Measurements from ENCODE around the gene GPALPP1.

GPALPP1 gene

DNA sequence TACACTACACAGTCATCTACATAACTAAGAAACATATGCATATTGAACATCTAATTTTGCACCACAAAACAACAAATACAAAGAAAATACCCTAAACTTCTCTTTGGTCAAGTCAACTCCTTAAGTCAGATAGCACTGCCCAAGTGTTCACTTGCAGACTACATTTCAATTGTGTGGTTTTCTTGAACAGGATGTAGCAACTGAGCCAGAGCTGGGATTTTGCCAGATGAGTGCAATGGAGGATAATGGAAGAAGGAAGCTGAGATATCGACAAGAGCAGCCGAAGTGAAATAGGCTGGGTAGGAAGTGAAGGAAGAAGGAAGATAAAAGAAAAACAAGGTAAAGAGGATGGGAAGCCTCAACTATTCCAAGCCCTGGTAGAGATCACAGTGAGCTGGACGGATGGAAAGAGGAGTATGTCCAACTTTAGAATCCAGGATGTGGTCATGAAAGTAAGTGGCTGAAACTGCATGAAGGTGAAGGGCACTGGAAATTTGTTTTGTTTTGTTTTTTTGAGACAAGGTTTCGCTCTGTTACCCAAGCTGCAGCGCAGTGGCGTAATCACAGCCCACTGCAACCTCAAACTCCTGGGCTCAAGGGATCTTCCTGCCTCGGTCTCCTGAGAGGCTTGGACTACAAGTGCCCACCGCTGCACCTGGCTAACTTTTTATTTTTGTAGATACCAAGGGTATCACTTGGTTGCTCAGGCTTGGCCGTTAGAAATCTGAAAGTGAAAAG, 15.1 kb upstream of the GPALPP1 start:
- in situ Hi-C loops (cut with MboI; ENCODE audit: low pct_unique_long_range_greater_than_20kb, low sequenced_read_pairs, unreplicated experiment), result loop anchor here (10.0 kb wide), 1 partner anchor 489 kb away; no protein-coding TSS in a partner anchor
- no peak for TF ChIP-seq CTCF (IDR thresholded peaks at IDR 0.05; ENCODE audit: extremely low read depth, insufficient read depth, missing control alignments)
- no peak for DNase-seq (ENCODE audit: low spot score)

DNA sequence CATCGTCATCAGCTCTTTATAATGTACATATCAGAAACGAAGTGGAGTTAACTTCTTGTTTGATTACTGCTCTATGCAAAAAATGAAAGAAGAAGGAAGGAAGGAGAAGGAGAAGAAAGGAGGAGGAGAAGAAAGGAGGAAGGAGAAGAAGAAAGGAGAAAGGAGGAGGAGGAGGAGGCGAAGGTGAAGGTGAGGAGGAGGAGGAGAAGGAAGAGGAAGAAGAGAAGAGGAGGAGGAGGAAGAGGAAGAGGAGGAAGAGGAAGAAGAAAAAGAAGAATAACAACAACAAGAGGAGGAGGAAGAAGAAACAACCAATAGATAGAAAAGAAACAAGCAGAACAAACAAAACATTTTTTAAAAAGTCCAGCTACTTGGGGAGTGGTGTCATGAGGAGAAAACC, 13.1 kb upstream of the GPALPP1 start:
- in situ Hi-C loops (cut with MboI; ENCODE audit: low pct_unique_long_range_greater_than_20kb, low sequenced_read_pairs, unreplicated experiment), result loop anchor here (10.0 kb wide), 1 partner anchor 491 kb away; no protein-coding TSS in a partner anchor
- TF ChIP-seq CTCF (IDR thresholded peaks at IDR 0.05; ENCODE audit: extremely low read depth, insufficient read depth, missing control alignments), result no peak
- DNase-seq (ENCODE audit: low spot score), result no peak

DNA sequence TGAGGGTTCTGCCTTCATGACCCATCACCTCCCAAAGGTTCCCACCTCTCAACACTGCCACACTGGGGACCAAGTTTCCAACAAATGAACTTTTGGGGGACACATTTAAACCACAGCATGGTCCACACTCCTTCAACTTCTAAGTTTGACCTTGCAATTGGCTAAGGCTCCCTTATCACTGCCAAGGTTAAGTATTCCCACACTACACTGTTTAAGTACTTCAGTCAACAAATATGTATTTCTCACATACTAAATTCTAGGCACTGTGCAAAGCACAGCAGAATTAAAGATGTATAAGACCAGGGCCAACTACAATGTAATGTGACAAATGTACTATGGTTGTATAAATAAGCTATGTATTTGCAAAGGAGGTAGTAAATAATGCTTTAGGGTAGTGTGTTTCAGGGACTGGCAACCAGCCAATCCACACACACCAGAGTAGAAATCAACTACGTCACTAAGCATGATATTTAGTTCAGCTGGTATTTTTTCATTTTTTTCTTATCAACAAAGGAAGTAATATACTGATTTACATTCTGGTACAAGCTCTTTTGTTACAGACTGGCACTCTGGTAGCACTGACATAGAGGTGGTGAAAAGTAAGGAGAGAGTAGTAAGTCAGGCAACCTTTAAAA, 12.3 kb upstream of the GPALPP1 start:
- no peak for TF ChIP-seq CTCF (IDR thresholded peaks at IDR 0.05; ENCODE audit: extremely low read depth, insufficient read depth, missing control alignments)
- in situ Hi-C loops (cut with MboI; ENCODE audit: low pct_unique_long_range_greater_than_20kb, low sequenced_read_pairs, unreplicated experiment), result loop anchor here (10.0 kb wide), 1 partner anchor 492 kb away; no protein-coding TSS in a partner anchor
- no peak for DNase-seq (ENCODE audit: low spot score)

- in situ Hi-C loops (cut with MboI; ENCODE audit: low pct_unique_long_range_greater_than_20kb, low sequenced_read_pairs, unreplicated experiment), result loop anchor here (10.0 kb wide), 1 partner anchor 494 kb away; no protein-coding TSS in a partner anchor
- TF ChIP-seq CTCF (IDR thresholded peaks at IDR 0.05; ENCODE audit: extremely low read depth, insufficient read depth, missing control alignments), result no peak
- DNase-seq (ENCODE audit: low spot score), result no peak
These were observed 11.0 kb upstream of the GPALPP1 start for GRCh38 chr13:44978328-44978727.

DNA sequence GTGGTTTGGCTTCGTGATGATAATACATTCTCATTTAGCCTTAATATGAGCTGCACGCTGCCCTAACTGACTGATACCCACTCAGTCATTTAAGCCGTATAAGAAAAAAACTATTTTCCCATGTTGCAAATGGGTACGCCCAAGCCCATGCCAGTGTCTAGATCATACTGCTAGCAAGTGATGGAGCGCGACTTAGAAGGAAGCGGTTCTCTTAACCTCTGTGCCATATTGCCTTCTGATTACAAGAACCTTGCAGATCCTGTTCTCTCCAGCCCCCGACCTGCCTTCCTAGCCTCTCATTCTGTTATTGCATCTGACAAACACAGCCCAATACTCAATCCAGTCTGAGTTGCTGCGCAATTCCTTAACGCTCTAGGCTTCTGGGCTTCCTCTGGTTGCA, 603 bp downstream of the GPALPP1 start:
- in situ Hi-C loops (cut with MboI; ENCODE audit: low pct_unique_long_range_greater_than_20kb, low sequenced_read_pairs, unreplicated experiment), result no loop called here
- no peak for TF ChIP-seq CTCF (IDR thresholded peaks at IDR 0.05; ENCODE audit: extremely low read depth, insufficient read depth, missing control alignments)
- DNase-seq (ENCODE audit: low spot score), result no peak

DNA sequence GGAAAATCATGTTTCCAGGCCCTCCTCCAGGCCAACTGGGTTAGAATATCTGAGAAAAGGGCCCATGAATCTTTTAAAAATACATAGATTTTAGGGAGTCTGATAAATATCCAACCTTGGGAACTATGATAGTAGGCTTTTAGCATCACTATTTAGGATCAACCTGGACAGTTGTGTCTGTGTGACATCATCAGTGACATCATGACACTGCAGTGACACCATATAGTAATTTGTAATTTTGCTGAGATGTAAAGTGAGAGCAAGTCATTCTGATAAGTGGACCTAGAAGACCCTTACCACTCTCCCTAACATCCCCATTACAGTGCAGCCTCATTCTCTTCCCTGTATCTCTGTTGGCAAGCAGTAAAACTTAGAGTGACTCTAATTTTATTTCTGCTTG, 14.1 kb downstream of the GPALPP1 start:
- no peak for DNase-seq (ENCODE audit: low spot score)
- TF ChIP-seq CTCF (IDR thresholded peaks at IDR 0.05; ENCODE audit: extremely low read depth, insufficient read depth, missing control alignments), result no peak
- in situ Hi-C loops (cut with MboI; ENCODE audit: low pct_unique_long_range_greater_than_20kb, low sequenced_read_pairs, unreplicated experiment), result no loop called here
